GM12878 (cell line): ENCODE results near the gene TCHP. TPM values are rescaled to one million over a fixed set of nuclear protein-coding genes. Genes with fewer than 3 reads are reported as not detected.

Experiments used
- ATAC-seq: fragments of 200-7000 bp; cut with Tn5 transposase; 3 replicates; pipeline ENCODE4 v1.9.1; 2020; ENCODE audit warnings: mild to moderate bottlenecking, moderate library complexity
- BruUV-seq: library from RNA; stranded (reverse); fragments of 400-500 nt; replicated peaks from 2 replicates; lab custom pipeline; 2021; lab: Mats Ljungman, UMichigan
- CTCF ChIA-PET: fragments of 300-600 bp; sonication (Branson Sonifier 250); formaldehyde crosslinking; extraction: SDS; loops from one replicate; lab custom pipeline; 2021; ENCODE audit warnings: inconsistent platforms; lab: Yijun Ruan, JAX
- POLR2A ChIA-PET: fragments of 350-600 bp; formaldehyde crosslinking; extraction: SDS; loops from one replicate; lab custom pipeline; 2021; ENCODE audit warnings: inconsistent platforms; lab: Charles Lee
- RAD21 ChIA-PET: fragments of 300-600 bp; sonication (Branson Sonifier 250); formaldehyde crosslinking; loops from one replicate; lab custom pipeline; 2023; ENCODE audit warnings: antibody characterized with exemption; ENCODE audit not compliant: unreplicated experiment; lab: Charles Lee
- SMC1A ChIA-PET: fragments of 300-600 bp; sonication (Branson Sonifier 250); formaldehyde crosslinking; loops from one replicate; lab custom pipeline; 2023; ENCODE audit not compliant: unreplicated experiment, uncharacterized antibody; lab: Charles Lee
- DNase-seq: peaks from one replicate; pipeline ENCODE4 v3.0.0-alpha.2; 2011; ENCODE audit warnings: low read depth, low spot score
- FAIRE-seq: peaks from 3 replicates; lab custom pipeline; 2011; peaks lifted over from hg19 to GRCh38; lab: Jason Lieb, UNC
- H2AFZ ChIP-seq: 2 replicates; pipeline ENCODE4 v1.6.0; 2011; ENCODE audit warnings: low read depth, low read length, control low read depth; ENCODE audit not compliant: control insufficient read depth
- H3K27ac ChIP-seq: 2 replicates; pipeline ENCODE4 v1.5.1; 2011; ENCODE audit warnings: control low read depth; ENCODE audit not compliant: control insufficient read depth, insufficient read depth
- H3K27me3 ChIP-seq, 2 experiments: replicated peaks in 1 of 2; 2 replicates each; pipeline versions ENCODE4 v1.6.0 to v1.6.1; 2011; ENCODE audit warnings: low read length in 1 of 2; ENCODE audit not compliant: control insufficient read depth in 2 of 2, insufficient read depth in 2 of 2
- H3K36me3 ChIP-seq, 2 experiments: 2 replicates each; pipeline ENCODE4 v1.5.1; 2011; ENCODE audit warnings: low read length in 1 of 2; ENCODE audit not compliant: control insufficient read depth in 2 of 2, insufficient read depth in 2 of 2
- H3K4me1 ChIP-seq: 2 replicates; pipeline ENCODE4 v1.6.1; 2011; ENCODE audit warnings: mild to moderate bottlenecking, low read length, moderate library complexity, mixed read lengths; ENCODE audit not compliant: control insufficient read depth, insufficient read depth
- H3K4me2 ChIP-seq: 2 replicates; pipeline ENCODE4 v1.6.0; 2011; ENCODE audit warnings: control low read depth; ENCODE audit not compliant: control insufficient read depth, insufficient read depth
- H3K4me3 ChIP-seq: fragments of 200-600 bp; sonication (generic); 2 replicates; pipeline ENCODE4 v1.5.1; 2016
- H3K79me2 ChIP-seq: 2 replicates; pipeline ENCODE4 v1.6.0; 2011; ENCODE audit warnings: low read length; ENCODE audit not compliant: control insufficient read depth, insufficient read depth
- H3K9ac ChIP-seq: 2 replicates; pipeline ENCODE4 v1.8.0; 2011; ENCODE audit warnings: low read length, control low read depth, mixed read lengths; ENCODE audit not compliant: control insufficient read depth, insufficient read depth
- H3K9me3 ChIP-seq: replicated peaks from 3 replicates; pipeline ENCODE4 v1.5.1; 2011; ENCODE audit warnings: mild to moderate bottlenecking, low read length; ENCODE audit not compliant: control insufficient read depth, insufficient read depth
- H4K20me1 ChIP-seq: 2 replicates; pipeline ENCODE4 v1.6.0; 2011; ENCODE audit not compliant: control insufficient read depth, insufficient read depth
- ATF7 ChIP-seq: fragments of 450-650 bp; IDR thresholded peaks from 2 replicates; pipeline ENCODE4 v1.6.1; 2016; ENCODE audit warnings: low read depth, mild to moderate bottlenecking
- CBX5 ChIP-seq: sonication (generic); IDR thresholded peaks from 2 replicates; pipeline ENCODE4 v1.6.1; 2016; ENCODE audit warnings: low read depth, moderate library complexity, mild to moderate bottlenecking, inconsistent platforms
- EP300 ChIP-seq, 2 experiments: fragments of 150-350 bp in 1 of 2; IDR thresholded peaks; 2 replicates each; pipeline ENCODE4 v1.6.1; 2011 to 2012; ENCODE audit warnings: low read depth in 2 of 2, low read length in 2 of 2, borderline replicate concordance in 1 of 2, improper control_type of control experiment in 1 of 2, inconsistent platforms in 1 of 2; ENCODE audit not compliant: control insufficient read depth in 1 of 2
- HCFC1 ChIP-seq: fragments of 150-350 bp; IDR thresholded peaks from 2 replicates; pipeline ENCODE4 v1.6.1; 2014; ENCODE audit warnings: low read length
- IKZF1 ChIP-seq: fragments of 450-650 bp; conservative IDR thresholded peaks from 2 replicates; pipeline ENCODE4 v1.6.1; 2017; ENCODE audit warnings: antibody characterized with exemption, mild to moderate bottlenecking
- KLF5 ChIP-seq: fragments of 450-650 bp; IDR thresholded peaks from 2 replicates; pipeline ENCODE4 v1.6.1; 2014; ENCODE audit warnings: mild to moderate bottlenecking; ENCODE audit not compliant: partially characterized antibody
- MXI1 ChIP-seq: fragments of 150-350 bp; IDR thresholded peaks from 2 replicates; pipeline ENCODE4 v1.6.1; 2011; ENCODE audit warnings: low read depth, mild to moderate bottlenecking, inconsistent platforms, low read length, improper control_type of control experiment
- MYB ChIP-seq: fragments of 150-350 bp; IDR thresholded peaks from 2 replicates; pipeline ENCODE4 v1.6.1; 2014; ENCODE audit warnings: mild to moderate bottlenecking, low read depth, low read length, borderline replicate concordance
- SIX5 ChIP-seq: IDR thresholded peaks from 2 replicates; pipeline ENCODE4 v1.6.1; 2011; ENCODE audit warnings: mild to moderate bottlenecking, low read depth, low read length, moderate library complexity; ENCODE audit not compliant: severe bottlenecking
- ZNF217 ChIP-seq: fragments of 450-650 bp; IDR thresholded peaks from 2 replicates; pipeline ENCODE4 v1.6.1; 2017; ENCODE audit warnings: antibody characterized with exemption, mild to moderate bottlenecking
- ZNF384 ChIP-seq: IDR thresholded peaks from 2 replicates; pipeline ENCODE4 v1.6.1; 2012; ENCODE audit warnings: low read depth, mild to moderate bottlenecking, low read length, improper control_type of control experiment, borderline replicate concordance
- WGBS: methylation state at CpG from one replicate; pipeline ENCODE4 v1.1.6; 2016; ENCODE audit warnings: low lambda C conversion rate; ENCODE audit not compliant: insufficient replicate concordance, insufficient coverage; ENCODE audit errors: missing lambda C conversion rate; 5-methylcytosine and 5-hydroxymethylcytosine counted together
- in situ Hi-C: fragments of 300-500 bp; cut with MboI; formaldehyde crosslinking; loops from 9 replicates; pipeline ENCODE4 v1.14.3; 2018; ENCODE audit warnings: mixed read lengths
- intact Hi-C: fragments of 100-400 bp; cut with micrococcal nuclease; formaldehyde crosslinking; loops from one replicate; pipeline ENCODE4 v1.14.2; 2022; ENCODE audit not compliant: unreplicated experiment
- polyA plus RNA-seq, 11 experiments: library from polyadenylated mRNA; depleted of rRNA in 4 of 11; unstranded in 6 of 11; stranded (reverse) in 5 of 11; fragments of >200 nt; fragmentation: Nextera tagmentation in 4 of 11; fragmentation: Illumina TruSeq in 1 of 11; extraction: Ambion mirVana in 4 of 11; extraction: Trizol in 1 of 11; gene quantifications; 1 replicate in 1 of 11; 2 replicates in 10 of 11; pipeline versions ENCODE4 v1.2.1 to v1.2.3, GENCODE V29; 2011 to 2016; ENCODE audit warnings: inconsistent platforms in 2 of 11, missing spikeins in 2 of 11, low read depth in 1 of 11
- total RNA-seq, 4 experiments: library from RNA; depleted of rRNA in 3 of 4; stranded (reverse); fragments of >200 nt in 3 of 4; fragmentation: Illumina TruSeq in 1 of 4; extraction: Trizol in 1 of 4; gene quantifications; 2 replicates each; pipeline versions ENCODE4 v1.2.1 to v1.2.3, GENCODE V29; 2013 to 2021
- TF ChIP-seq, protein P1 (sequence below): fragments of 450-650 bp; formaldehyde crosslinking; IDR thresholded peaks from 2 replicates; pipeline ENCODE4 v1.5.0; 2022; ENCODE audit warnings: mild to moderate bottlenecking, missing genetic modification characterization

TCHP gene
- total and polyA plus RNA-seq, 10 of the 15 experiments (the other 5 are each of a cell fraction or from before 2014, with no cell fraction given): 4.8 to 18.6 (median 15.0) TPM

- ChIA-PET SMC1A (interaction anchor here (0.9 kb wide), 1 partner anchor 47 kb away, joined by 3 read pairs; no protein-coding TSS in a partner anchor), POLR2A (interaction anchor here (0.6 kb wide), 2 partner anchors 16 kb away, joined by 3 to 5 read pairs; no protein-coding TSS in a partner anchor), CTCF (interaction anchor here (0.8 kb wide), 1 partner anchor 67 kb away, joined by 4 read pairs; no protein-coding TSS in a partner anchor), RAD21 (no interaction called here)
- Histone ChIP-seq H3K9ac (no peak overlapping the region), H3K9me3 (no peaks in the 10 kb centered on the region), H3K27me3 (no peaks in the 10 kb centered on the region), H2AFZ (no peak overlapping the region), H4K20me1 (no peaks in the 10 kb centered on the region), H3K79me2 (no peaks in the 10 kb centered on the region), H3K4me3 (no peak overlapping the region), H3K4me1 (no peaks in the 10 kb centered on the region), H3K27ac (no peak overlapping the region), H3K36me3 (peaks cover 8 to 15% of the 10 kb centered on the region in 2 experiments), H3K4me2 (no peak overlapping the region)
- DNase-seq (no peak), ATAC-seq (no peak), FAIRE-seq (no peak)
- WGBS: 96% methylated on average over 10 of the region's 10 CpGs
- TF ChIP-seq EP300 (IDR thresholded peaks at IDR 0.05; ENCODE audit: borderline replicate concordance in 1 of 2, control insufficient read depth in 1 of 2, low read depth in 2 of 2, low read length in 2 of 2) (no peak), KLF5 (no peak), IKZF1 (no peak), ZNF384 (no peak), CBX5 (no peak), ATF7 (no peak), MYB (no peak), ZNF217 (no peak), SIX5 (no peak), HCFC1 (no peak), MXI1 (no peak)
- TF ChIP-seq, protein P1, sequence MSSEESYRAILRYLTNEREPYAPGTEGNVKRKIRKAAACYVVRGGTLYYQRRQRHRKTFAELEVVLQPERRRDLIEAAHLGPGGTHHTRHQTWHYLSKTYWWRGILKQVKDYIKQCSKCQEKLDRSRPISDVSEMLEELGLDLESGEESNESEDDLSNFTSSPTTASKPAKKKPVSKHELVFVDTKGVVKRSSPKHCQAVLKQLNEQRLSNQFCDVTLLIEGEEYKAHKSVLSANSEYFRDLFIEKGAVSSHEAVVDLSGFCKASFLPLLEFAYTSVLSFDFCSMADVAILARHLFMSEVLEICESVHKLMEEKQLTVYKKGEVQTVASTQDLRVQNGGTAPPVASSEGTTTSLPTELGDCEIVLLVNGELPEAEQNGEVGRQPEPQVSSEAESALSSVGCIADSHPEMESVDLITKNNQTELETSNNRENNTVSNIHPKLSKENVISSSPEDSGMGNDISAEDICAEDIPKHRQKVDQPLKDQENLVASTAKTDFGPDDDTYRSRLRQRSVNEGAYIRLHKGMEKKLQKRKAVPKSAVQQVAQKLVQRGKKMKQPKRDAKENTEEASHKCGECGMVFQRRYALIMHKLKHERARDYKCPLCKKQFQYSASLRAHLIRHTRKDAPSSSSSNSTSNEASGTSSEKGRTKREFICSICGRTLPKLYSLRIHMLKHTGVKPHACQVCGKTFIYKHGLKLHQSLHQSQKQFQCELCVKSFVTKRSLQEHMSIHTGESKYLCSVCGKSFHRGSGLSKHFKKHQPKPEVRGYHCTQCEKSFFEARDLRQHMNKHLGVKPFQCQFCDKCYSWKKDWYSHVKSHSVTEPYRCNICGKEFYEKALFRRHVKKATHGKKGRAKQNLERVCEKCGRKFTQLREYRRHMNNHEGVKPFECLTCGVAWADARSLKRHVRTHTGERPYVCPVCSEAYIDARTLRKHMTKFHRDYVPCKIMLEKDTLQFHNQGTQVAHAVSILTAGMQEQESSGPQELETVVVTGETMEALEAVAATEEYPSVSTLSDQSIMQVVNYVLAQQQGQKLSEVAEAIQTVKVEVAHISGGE (CRISPR knock-in tag): no peak
- in situ Hi-C loops (no loop called here), intact Hi-C loops (no loop called here)
- no TSS peak for BruUV-seq
These were observed 19.4 kb downstream of the TCHP start for GRCh38 chr12:109919456-109919855.
